Brain pericyte (primary cell): Measurements from ENCODE around the gene SHISA8.

ENCODE experiments used
- DNase-seq: peaks from one replicate; pipeline ENCODE4 v3.0.0-alpha.2; 2012; ENCODE audit warnings: low read depth, low spot score

The SHISA8 gene

DNA sequence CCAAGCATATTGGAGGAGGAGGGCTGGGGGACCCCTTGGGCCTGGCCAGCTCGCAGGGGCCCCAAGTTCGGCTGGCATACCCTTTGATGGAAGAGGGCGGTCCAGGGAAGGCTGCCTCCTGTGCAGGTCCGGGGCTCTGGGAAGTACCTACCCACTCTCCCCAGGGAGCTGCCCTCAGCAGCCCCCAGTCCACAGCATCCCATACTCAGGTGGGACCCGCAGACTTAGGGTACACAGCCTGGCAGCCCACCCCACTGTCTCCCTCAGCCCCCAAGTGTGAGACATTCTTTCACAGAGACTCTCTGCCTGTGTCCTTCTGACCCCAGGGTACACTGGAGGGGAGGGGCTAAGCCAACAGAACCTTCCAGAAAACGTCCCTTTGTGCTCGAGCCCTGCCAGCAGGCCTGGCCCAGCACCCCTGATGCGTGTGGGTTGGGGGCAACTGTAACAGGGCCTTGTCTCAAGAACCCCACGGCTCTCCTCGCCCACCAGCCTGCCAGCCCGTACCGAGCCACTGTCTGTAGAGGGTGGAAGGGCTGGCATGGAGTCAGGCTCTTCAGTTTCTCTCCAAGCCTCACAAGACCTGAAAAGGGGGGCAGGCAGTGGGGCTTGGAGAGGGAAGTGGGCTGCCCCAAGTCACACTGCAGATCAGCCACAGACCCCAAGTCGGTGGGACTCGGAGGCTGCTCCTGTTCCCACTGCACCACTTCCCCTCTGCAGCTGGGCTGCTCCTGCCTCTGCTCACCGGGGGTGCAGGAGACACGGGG lies 18.7 kb upstream of the SHISA8 start:
- DNase-seq: no peak

DNA sequence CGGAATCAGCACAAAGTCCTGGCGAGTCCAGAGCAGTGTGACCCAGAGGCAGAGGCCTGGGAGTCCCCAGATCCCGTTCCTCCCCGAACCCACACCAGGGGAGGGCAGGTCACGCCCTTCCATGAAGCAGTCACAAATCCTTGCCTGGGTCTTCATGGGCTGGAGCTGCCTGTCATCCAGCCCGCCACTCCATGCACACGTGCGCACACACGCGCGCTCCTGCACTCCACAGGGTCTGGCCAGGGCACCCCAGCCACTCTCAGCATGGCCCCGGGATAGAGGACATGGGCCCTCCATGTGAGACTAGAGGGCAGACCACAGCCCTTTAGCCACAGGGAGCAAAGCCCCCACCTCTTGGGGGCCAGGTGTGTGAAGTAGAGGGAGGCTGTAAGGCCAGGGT lies 17.5 kb upstream of the SHISA8 start:
- DNase-seq: no peak

DNA sequence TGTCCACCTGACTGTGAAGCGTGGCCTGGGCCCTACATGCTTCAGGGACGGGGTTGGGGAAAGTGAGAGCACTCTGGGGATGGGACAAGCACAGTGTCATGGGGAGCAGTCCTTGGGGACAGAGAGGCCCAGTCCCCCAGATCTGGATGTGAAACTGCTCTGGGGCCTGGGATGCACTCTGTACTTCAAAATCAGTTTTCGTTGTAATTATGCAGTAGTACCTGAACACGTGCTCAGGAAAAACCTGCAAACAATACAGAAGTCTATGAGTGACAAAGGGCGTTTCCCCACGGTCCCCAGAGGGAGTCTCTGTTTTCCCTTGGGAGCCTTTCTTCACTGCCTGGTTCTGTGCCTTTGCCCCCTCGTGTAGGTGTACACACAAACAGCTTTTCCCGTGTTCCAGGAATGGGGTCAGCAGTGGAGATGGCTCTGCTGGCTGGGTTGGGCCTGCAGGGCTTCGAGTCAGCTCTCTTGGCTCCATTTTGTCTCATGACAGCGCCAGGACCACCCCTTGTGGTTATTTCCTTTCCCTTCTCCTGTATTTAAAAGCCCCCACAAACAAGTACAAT lies 16.9 kb upstream of the SHISA8 start:
- no peak for DNase-seq

DNA sequence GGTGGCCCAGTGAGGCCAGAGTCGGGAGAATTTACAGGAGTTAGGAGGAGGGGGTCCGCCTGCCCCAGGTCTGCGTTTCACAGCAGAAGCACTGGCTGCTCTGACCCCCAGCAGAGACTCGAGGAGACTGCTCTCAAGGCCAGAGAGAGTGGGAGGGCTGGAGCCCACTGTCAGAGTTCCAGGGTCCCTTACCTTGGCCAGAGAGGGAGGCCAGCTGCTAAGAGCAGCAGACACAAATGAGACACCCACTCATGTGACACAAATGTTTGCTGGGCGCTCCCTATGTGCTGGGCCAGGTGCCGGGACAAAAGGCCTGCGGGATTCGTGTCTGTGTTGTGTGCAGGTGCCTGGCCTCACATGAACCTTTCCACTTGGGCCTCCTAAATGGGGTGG lies 14.5 kb upstream of the SHISA8 start:
- no peak for DNase-seq

DNA sequence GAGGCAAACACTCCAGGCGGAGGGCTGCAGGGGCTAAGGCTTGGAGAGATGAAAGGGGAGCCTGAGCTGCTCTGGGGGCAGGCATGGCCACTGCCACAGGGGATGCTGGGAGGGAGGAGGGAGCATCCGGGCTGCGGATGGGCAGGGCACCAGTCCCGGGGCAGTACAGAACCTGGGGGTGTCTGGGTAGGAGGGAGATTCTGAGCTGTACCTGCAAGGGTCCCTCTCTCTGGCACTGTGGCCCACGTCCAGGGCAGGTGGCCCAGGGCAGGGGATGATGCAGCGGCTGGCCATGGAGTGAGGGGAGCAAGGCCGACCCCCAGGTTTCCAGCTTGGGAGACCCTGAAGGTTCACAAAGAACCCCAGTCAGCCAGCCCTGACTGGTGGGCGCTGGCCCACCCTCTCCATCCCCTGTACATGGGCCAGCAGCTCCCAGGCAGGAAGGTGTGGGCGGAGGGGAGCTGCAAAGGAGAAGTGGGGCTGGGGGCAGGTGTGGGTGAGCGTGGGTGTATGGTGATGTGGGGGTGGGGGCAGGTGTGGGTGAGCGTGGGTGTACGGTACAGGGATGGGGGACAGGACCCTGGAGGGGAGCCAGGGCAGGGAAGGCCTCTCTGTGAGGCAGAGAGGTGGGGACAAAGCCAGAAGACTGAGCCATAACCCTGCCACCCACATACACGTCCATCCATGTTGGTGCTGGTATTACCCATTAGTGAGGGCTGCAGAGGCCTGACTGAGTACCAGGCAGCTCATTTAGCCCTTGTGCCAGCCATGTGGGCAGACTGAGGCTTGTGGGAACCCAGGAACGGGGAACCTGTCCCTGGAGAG lies 13.9 kb upstream of the SHISA8 start:
- no peak for DNase-seq

DNA sequence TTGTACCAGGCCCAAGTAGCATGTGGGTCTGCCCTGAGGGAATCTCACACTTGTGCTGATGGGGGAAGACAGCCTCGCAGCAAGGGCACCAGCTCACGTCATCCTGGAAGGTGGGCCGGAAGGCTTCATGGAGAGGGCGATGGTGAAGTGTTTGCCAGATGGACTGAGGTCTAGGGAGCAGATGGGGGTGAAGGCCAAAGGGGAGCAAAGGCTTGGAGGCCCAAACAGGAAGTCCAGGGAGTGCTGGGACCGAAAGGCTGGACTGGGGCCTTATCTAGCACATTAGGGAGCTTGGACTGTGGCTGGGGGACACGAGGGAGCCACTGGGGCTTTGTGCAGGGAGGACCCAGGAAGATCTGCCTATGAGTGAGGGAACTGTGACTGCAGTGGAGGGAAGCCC lies 12.9 kb upstream of the SHISA8 start:
- no peak for DNase-seq

DNA sequence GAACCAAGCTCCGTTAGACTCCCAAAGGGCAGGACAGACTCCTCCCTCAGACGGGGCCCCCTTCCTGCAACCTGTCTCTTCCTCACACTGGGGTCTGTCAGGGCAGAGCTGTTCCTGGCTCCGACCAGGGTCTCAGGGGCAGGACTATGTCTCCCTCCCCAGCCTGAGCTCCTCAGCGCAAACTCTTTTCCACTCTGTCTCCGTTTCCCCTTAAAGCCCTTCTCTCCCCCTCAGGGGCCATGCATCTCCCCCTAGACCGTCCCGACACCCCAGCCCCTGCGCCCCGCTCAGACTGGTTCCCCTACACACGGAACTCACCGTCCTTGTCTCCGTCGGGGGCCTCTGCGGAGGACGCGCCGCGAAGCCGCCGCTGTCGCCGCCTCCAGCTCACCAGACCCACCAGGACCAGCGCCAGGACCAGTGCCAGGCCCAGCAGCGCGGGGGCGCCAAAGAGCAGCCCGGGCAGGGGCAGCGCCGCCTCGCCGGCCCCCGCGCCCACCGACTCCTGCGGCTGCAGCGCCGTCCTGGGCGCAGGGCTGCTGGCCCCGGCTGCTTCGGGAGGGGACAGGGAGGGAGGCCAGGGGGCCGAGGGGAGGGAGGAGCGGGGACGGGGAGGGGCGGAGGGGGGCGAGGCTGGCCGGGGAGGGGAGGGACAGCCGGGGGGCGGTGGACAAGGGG lies 11.0 kb upstream of the SHISA8 start:
- DNase-seq: no peak

DNA sequence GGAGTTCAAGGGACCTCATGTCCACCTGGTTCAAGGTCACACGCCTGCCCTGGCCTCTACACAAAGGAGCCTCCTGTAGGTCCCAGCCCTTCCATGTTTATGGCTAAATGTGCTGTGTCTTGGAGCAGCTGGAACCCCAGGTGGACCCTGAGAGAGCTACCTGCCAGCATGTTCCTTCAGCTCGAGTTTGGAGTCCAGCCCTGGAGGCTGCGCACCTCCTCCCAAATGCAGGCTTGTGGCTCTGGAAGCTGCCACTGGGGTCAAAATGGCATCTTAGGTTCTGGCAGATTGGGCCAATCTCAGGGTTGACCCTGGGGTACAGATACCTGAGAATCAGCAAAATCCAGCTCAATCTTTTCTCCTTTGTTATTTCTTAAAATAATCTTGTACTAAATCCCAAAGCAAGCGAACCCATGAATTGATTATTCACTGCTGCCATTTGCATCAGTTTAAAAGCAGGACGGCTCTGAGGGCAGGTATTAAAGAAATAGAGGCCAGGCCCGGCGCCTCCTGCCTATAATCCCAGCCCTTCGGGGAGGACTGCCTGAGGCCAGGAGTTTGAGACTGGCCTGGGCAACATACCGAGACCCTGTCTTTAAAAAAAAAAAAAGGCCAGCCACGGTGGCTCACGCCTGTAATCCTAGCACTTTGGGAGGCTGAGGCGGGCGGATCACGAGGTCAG lies 8.9 kb upstream of the SHISA8 start:
- no peak for DNase-seq

DNA sequence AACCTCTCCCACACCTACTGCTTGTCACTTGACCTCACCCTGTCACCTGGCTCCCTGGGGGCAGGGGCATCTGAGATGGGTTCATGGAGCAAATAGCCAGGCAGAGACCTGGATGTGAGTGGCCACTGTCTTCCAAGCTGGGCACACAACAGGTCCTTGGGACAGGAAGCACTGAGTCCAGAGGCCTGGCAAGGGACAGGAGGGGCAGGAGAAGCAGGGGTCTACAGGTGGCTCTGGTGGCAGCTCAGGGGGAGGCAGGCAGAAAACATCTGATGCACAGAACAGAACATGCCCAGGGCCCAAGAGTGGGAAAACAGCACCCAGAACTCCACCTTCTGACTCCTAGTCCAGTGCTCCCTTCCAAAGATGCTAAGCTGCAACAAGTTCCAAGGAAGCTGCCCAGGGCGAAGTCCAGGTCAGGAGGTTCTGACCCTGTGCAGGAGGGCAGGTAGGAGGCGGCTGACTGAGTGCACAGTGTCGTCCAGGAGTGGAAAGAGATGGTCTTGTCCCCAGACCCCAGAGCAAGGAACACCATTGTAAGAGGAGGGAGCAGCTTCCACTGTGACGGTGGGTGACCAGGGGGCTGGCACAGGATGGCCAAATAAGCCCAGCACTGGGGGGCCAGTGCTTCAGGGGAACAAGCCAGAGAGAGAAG lies 8.2 kb upstream of the SHISA8 start:
- no peak for DNase-seq

DNA sequence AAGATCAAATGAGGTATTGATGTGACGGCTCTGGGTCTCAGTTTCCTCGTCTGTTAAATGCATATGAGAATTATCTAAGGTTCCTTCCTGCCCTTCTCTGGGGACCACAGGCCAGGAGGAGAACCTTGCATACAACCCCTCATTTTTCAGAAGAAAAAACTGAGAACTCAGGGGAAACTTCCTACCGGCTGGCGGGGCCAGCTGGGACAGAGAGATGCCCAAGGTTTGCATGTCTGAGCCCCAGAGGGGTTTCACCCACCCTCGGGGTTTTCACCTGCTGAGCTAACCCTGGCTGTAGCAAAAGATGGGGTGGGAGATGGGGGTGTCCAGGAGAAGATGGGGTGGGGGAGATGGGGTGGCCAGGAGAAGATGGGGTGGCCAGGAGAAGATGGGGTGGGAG lies 7.5 kb upstream of the SHISA8 start:
- DNase-seq: no peak

DNA sequence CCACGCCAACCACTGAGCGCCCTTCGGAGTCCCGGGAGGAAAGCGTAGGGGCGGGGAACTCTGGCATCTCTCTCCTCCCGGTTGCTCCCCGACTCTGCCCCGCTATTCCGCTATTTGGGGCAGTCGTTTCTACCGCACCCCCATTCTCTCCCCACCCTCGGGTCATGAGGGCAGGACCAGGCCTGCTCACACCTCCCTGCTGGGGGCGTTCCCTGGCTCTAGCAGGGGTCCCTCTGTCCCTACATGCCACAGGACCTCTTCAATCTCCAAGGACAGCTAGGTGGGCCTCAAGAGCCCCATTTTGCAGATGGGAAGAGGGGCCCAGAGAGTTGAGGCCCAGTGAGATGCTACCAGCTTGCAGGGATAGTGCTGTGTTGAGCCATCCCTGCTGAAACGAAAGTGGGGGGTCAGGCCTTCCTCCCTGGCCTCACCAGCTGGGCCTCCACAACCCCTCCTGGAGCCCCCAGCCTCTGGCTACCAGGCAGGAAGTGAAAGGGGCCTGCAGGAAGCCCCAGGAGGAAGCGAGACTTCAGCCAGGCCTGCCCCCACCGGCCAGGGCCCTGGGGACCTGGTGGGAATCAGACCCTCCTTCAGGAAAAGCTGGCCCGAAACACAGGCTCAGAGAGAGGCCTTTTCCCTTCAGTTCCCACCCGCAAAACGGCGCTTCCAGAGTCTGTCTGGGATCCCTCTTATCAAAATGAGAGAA lies 5.5 kb upstream of the SHISA8 start:
- no peak for DNase-seq

DNA sequence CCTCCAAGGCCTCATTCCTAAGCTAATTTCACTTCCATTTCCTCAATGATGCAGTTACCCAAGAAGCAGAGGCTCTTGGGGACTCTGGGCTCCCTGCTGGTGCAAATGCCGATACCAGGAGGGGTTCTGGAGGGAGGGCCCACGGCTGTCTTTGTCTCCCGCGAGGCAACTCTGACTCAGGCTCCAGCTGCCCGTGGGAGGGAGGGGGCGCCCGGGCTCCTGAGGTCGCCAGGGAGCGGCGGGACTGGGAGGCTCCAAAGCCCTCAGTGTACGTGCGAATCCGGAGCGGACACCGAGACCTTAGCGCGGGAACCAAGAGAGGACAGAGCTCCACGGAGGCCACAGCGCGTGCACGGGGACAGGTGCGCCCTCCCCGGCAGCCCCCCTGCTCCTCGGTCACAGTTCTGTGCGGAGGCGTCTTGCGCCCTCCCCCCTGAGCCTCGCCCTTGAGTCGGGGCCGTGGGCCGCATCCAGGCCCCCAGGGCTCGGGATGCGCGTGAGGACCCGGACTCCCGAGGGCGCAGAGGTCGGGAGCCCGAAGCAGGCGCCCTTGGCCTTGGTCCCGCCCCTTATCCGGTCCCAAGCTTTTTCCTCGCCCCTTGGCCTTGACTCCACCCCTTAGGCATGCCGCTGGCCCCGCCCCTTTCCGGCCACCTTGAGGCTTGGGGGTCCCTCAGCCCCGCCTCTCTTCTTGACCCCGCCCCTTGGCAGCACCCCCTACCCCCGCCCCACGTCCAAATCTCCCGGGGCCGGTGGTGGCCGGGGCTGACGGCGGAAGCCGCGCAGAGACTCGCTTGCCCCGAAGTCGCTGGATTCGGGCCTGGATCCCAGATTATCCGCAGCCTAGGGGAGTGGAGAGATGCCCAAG lies 4.7 kb upstream of the SHISA8 start:
- no peak for DNase-seq

DNA sequence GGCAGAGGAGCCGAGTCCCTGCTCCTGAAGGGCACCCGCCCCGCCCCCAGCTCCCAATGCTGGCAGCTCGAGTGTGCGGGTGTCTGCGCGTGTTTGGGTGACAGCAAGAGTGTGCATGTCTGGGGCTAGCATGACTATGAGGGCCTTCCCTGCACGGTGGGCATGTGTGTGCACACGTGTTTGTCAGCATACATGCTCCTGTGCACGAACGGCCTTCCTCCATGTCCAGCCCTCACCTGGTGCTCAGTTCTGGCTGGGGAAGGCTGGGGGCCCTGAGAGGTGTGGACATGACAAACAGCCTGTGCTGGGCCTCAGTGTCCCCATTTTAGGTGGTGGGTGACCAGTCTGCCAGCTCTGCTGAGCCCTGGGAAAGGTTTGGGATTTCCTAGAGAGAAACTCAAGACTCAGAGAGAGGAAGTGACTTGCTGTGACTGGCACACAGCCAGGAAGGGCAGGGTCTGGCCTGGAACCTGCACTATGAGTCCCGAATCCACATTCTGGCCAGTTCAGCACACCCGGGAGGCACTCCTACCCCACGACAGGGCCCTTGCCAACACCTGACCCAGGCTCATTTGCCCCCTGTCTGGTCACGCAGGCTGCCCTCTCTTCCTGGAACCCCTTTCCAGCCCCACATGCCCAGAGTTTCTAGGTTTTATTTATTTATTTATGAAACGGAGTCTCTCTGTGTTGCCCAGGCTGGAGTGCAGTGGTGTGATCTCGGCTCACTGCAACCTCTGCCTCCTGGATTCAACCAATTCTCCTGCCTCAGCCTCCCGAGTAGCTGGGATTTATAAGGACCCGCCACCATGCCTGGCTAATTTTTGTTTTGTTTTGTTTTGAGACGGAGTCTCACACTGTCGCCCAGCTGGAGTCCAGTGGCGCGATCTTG lies 3.3 kb upstream of the SHISA8 start:
- no peak for DNase-seq

DNA sequence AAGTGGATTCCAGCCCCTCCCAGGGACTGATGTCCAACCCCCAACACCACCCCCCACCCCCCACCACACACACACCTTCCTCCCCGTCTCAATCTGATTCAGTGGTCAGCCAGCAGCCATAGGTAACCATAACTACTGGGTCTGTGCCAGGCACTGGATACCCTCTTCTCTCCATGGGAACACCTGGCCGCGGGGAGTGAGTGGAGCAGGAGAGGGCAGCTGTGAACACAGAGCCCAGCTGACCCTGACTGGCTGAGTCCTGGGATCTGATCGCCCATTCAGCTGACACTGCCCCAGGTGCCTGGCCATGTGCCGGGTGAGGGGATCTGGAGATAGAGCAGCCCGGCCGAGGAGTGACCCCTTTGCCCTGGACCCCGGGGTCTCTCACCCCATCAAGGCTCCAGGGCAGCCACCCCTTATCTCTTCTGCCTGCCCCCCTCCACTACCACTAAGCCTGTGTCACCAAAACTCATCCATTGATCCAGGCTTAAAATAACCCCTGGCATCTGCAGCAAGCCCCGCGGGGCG lies 2.6 kb upstream of the SHISA8 start:
- no peak for DNase-seq

DNA sequence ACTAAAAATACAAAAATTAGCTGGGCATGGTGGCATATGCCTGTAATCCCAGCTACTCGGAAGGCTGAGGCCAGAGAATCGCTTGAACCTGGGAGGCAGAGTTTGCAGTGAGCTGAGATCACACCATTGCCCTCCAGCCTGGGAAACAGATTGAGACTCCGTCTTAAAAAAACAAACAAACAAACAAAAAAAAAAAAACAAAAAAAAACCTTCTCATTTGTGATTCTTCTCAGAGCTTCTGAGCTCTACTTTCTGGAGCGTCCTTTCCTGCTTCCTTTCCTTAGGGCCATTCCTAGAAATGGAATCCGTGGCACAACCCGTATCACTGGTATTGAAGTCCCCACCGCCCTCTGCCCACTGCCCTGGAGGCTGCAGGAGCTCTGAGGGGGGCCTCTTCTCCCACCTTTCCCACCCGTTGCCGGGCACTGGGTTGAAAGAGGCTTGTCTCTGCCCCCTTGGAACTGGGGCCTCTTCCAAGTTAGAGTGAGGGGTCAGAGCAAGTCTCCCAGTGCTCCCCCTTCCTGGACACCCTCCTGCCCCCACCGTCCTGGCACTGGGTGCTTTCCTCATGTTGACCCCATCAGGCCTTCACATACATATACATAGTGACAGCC lies 2.0 kb upstream of the SHISA8 start:
- DNase-seq: no peak

DNA sequence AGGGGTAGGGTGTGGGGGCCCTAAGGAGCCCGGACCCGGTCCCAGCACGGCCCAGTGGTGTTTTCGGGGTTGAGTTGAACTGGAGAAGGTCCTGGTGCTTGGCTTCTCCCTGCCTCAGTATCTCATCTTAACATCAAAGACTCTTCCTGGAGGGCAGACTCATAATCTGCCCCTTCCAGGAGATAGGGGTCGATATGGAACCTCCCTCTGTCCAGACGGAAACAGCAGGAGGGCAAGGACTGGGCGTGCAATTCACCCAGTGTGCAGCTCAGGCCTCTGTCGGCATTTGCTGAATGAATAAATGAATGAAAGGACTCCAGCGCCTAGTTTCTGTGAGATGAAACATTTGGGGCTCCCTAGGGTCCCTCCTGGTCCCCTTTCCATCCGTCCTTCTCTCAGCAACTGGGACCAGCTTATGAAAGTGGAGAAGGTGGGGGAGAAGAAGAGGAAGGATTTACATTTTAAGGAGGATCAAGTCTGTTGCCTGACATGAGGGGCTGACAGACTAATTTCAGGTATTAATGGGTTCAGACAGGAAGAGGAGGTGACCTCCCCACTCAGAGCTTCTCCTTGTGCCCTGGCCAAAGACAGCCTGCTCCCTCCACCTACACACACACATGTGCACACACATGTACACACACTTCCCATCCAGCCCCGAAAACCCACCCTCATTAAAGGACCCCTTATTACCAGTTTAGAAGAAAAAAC lies 1.1 kb upstream of the SHISA8 start:
- DNase-seq: no peak

DNA sequence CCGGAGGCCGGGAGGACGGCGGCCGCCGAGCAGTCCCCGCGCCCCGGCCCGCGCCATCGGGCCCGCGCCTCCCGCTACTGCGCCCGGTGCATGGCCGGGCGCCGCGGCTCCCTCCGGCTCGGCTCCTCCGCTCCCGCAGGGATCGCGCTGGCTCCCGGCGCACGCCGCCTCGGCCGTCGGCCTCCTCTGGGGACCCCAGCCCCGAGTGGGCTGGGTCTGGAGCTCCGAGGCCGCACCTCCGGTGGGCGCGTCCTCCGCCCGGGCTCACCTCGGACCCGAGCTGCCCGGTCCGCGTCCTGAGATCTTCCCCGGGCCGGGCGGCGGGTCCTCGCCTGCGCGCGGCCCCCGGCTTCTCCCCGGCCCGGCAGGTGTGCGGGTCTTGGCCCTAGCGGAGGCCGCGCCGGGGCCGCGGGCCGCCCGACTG lies 251 bp downstream of the SHISA8 start:
- no peak for DNase-seq
